ENCODE results near the gene ACTR3C. TPM values are rescaled to one million over a fixed set of nuclear protein-coding genes. Genes with fewer than 3 reads are reported as not detected.
"Not testable (repeated sequence)": the region's sequence is repeated elsewhere in the genome, so short reads cannot be mapped to it uniquely, and the experiment has no call there.

The ACTR3C gene
- total RNA-seq, 1 experiment from 2014 or later: not detected

- no peak for DNase-seq (ENCODE audit: low read depth)
These were observed 9.5 kb downstream of the ACTR3C start for GRCh38 chr7:150313870-150314269.

- DNase-seq (ENCODE audit: low read depth): no peak
These were observed 10.0 kb downstream of the ACTR3C start for GRCh38 chr7:150313367-150313809.

DNA sequence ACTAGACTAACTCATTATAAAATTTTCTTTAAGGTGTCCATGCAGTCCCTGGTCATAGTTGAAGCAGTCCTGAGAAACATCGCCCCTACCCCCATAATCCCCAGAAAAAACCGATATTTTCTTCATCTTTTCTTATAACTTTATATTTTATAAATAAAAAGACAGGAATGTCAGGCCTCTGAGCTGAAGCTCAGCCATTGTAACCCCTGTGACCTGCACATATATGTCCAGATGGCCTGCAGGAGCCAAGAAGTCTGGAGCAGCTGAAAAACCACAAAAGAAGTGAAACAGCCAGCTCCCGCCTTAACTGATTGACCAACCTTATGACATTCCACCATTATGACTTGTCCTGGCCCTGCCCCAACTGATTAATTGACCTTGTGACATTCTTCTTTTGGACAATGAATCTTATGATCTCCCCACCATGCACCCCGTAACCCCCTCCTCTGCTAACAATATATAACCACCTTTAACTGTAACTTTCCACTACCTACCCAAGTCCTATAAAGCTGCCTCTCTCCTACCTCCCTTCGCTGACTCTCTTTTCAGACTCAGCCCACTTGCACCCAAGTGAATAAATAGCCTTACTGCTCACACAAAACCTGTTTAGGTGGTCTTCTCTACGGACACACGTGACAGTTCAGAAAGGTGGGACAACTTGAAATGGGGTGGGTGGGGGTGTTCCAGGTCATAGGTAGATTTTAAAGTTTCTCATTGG lies 10.5 kb downstream of the ACTR3C start:
- peak; percentile 53 for DNase-seq (ENCODE audit: low read depth)

GRCh38 chr7:150311711-150312110 lies 11.6 kb downstream of the ACTR3C start:
- DNase-seq (ENCODE audit: low read depth): no peak

GRCh38 chr7:150311146-150311545 lies 12.2 kb downstream of the ACTR3C start:
- no peak for DNase-seq (ENCODE audit: low read depth)

GRCh38 chr7:150308575-150308974 lies 14.8 kb downstream of the ACTR3C start:
- no peak for DNase-seq (ENCODE audit: low read depth)

DNA sequence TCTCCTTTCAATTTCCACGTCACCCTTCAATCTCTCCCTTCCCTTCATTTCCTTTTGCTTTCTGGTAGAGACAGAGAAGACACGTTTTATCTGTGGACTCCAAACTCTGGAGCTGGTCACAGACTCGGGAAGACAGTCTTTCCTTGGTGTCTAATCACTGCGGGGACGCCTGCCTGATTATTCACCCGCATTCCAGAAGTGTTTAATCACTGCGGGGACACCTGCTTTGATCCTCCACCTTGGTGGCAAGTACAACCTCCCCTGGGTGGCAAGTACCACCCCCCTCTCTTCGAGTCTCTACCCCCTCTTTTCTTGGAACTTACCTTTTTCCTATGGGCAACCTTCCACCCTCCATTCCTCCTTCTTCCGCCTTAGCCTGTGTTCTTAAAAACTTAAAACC lies 15.4 kb downstream of the ACTR3C start:
- no peak for DNase-seq (ENCODE audit: low read depth)

- no peak for DNase-seq (ENCODE audit: low read depth)
These were observed 16.2 kb downstream of the ACTR3C start for GRCh38 chr7:150307129-150307528.

- DNase-seq (ENCODE audit: low read depth): not testable (repeated sequence)
These were observed 17.0 kb downstream of the ACTR3C start for GRCh38 chr7:150306377-150306776.

GRCh38 chr7:150305903-150306284 lies 17.5 kb downstream of the ACTR3C start:
- DNase-seq (ENCODE audit: low read depth): not testable (repeated sequence)

DNA sequence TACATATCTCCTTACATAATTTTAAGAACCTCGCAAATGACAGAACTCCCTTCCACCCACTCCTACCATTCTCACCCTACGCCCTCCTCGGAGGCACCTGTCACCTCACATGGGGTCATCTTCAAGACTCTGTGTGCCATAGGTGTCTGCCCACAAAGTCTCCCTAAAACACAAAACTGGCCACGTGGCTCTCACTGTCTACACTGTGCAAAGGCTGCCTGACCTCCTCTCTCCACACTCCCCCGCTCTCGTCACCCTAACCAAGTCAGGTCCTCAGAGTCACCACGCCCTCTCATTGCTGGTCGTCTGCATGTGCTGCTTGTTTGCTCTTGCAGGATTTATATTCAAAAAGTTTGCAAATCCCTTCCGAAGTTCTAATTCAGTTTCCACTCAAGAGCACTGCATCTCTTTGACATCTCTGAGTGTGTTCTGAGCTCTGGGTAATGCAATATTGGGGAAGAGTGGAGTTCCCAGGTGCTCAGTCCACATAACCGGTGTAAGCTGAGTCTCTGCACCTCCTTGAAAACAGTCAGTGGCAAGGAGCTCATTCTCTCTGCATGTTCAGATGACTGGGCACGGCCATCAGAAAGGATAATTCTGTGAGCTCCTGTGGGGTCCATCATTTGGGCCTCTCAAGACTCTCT lies 18.0 kb downstream of the ACTR3C start:
- not testable (repeated sequence) for DNase-seq (ENCODE audit: low read depth)

- DNase-seq (ENCODE audit: low read depth): not testable (repeated sequence)
These were observed 18.7 kb downstream of the ACTR3C start for GRCh38 chr7:150304499-150305258.

GRCh38 chr7:150302908-150303310 lies 20.4 kb downstream of the ACTR3C start:
- peak; percentile 77 for DNase-seq (ENCODE audit: low read depth)

DNA sequence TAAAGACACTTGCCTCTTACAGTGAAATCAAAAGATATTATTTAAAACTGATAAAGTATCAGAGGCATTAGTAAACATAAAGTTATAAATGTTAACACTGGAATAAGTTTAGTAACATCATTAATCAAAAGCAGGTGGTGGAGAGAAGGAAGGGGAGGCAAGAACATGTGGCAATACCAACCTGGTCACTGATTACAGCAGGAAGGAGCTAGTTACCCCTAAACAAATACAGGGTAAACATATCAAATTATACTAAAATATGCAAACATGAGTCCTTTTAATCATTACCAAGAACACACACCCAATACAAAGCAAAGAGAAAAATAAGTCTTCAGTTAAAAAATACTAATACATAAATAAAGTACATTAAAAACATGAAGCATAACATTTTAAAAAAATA lies 25.4 kb downstream of the ACTR3C start:
- DNase-seq (ENCODE audit: low read depth): not testable (repeated sequence)

GRCh38 chr7:150296802-150297201 lies 26.5 kb downstream of the ACTR3C start:
- DNase-seq (ENCODE audit: low read depth): not testable (repeated sequence)

- not testable (repeated sequence) for DNase-seq (ENCODE audit: low read depth)
These were observed 27.7 kb downstream of the ACTR3C start for GRCh38 chr7:150295614-150296013.

- DNase-seq (ENCODE audit: low read depth): not testable (repeated sequence)
These were observed 28.3 kb downstream of the ACTR3C start for GRCh38 chr7:150295027-150295426.

DNA sequence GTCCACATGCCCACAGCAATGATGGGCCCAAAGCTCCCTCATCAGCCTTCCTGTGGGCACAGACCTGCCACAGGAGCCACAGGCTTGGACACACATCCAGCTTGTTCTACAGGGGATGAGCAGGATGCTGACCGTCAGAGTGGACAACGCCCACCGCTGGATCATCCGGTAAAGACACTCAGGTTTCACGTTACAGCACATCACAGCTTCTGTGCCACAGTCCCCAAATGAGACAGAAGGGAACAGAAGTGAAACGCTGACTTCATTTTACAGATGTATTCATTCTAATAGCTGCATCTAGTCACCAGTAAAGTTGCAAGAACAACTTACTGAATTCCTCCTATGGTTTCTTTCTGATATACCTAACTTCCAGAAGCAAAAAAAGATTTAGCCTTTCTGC lies 33.0 kb downstream of the ACTR3C start:
- not testable (repeated sequence) for DNase-seq (ENCODE audit: low read depth)

DNA sequence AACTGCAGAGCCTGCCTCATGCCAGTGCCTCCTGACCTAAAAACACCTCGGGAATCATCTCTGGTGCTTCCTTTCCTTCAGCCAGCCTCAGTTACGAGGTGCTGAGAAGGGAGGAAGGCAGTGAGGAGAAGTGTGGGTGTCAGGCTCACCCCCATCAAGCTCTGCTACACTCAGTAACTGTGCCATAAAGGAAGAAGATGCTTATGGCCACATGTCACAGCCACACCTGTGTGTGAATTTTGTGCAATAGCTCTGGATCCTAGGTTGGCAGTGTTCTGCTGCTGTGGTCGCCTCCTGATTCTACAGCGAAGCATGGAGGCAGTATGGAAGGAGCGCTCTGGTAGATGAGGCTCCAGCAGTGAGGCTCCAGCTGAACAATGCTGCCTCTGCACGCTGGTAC lies 34.5 kb downstream of the ACTR3C start:
- DNase-seq (ENCODE audit: low read depth): not testable (repeated sequence)

- not testable (repeated sequence) for DNase-seq (ENCODE audit: low read depth)
These were observed 35.5 kb downstream of the ACTR3C start for GRCh38 chr7:150287815-150288214.

GRCh38 chr7:150285849-150286754 lies 37.2 kb downstream of the ACTR3C start:
- peak; percentile 42 for DNase-seq (ENCODE audit: low read depth)
